ENCODE measurements around the gene PPP1R18.

Gene PPP1R18

DNA sequence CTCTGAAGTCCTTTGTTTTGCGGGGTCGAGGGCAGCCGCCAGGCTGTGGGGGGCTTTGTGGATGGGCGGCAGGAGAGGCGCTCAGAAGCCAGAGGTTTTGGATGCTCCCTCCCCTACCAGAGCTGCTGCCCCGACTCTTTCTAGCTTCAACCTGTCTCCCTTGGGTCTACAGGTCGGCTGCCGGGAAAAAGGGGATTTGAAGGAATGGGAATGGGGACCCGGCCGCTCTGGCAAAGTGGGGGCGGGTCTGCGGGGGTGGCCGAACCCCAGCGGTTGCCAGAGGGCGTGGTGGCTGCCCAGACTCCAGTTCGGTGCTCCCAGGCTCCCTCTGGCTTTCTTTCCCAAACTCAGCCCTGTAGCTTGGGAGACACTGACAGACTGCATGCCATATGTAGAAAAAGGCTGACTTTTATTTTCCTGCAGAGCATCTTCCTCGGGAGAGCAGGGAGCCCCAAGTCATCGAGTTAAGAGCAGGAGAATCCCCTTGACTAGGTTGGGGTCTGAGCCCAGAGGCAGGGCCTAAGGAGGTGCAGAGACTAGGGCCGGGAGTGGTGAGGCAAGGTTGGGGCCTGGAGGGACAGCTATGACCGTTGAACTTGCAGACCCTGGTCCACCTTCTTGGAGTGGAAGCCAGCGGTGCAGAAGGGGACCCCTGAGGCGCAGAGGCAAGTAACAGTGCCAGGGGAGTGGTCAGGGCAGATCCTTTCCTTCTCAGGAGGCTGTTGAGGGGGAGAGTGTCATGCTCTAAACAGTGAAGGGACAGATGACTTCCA is 1.4 kb upstream of the PPP1R18 start:
- peaks cover under 1% of the 10 kb centered on the region for H3K36me3 ChIP-seq (ENCODE audit: control insufficient read depth, insufficient read depth, low read length)
- H3K4me2 ChIP-seq (ENCODE audit: low read length) = peak overlapping the region; percentile 53
- peaks cover 24% of the 10 kb centered on the region for H3K79me1 ChIP-seq (ENCODE audit: low read length)
- no CpG with 5 or more reads among the region's 22 CpGs for WGBS (ENCODE audit: extremely low coverage, insufficient coverage, low lambda C conversion rate)
- H2BK15ac ChIP-seq (replicated peaks; ENCODE audit: low read depth) = no peak overlapping the region
- no peak overlapping the region for H2AK5ac ChIP-seq (ENCODE audit: low read length)
- no peak overlapping the region for H4K8ac ChIP-seq (ENCODE audit: low read depth, low read length)
- H3K79me2 ChIP-seq (ENCODE audit: control insufficient read depth, insufficient read depth, low read length) = peaks cover 36% of the 10 kb centered on the region
- peaks cover 23% of the 10 kb centered on the region for H3K4me1 ChIP-seq (ENCODE audit: control insufficient read depth, low read depth, low read length)
- H3K9ac ChIP-seq (ENCODE audit: low read length) = peak overlapping the region; percentile 83
- H3K4ac ChIP-seq (ENCODE audit: low read depth, low read length) = peak overlapping the region; percentile 74
- no peak overlapping the region for H2BK120ac ChIP-seq (ENCODE audit: low read depth, low read length)
- no peaks in the 10 kb centered on the region for H3K27me3 ChIP-seq (ENCODE audit: insufficient read depth, low read length, poor library complexity)
- DNase-seq = peak; percentile 58
- H2BK5ac ChIP-seq (ENCODE audit: low read length) = no peak overlapping the region
- peak overlapping the region; percentile 53 for H3K27ac ChIP-seq (ENCODE audit: low read depth, low read length)
- H3K18ac ChIP-seq (ENCODE audit: low read length) = peak overlapping the region; percentile 63
- no peak overlapping the region for H4K5ac ChIP-seq (ENCODE audit: low read length)
- H3K23ac ChIP-seq (ENCODE audit: low read length) = peak overlapping the region; percentile 69
- H3K4me3 ChIP-seq (ENCODE audit: low read length) = peak overlapping the region; percentile 68
- H3K56ac ChIP-seq (ENCODE audit: low read length) = peak overlapping the region; percentile 95

DNA sequence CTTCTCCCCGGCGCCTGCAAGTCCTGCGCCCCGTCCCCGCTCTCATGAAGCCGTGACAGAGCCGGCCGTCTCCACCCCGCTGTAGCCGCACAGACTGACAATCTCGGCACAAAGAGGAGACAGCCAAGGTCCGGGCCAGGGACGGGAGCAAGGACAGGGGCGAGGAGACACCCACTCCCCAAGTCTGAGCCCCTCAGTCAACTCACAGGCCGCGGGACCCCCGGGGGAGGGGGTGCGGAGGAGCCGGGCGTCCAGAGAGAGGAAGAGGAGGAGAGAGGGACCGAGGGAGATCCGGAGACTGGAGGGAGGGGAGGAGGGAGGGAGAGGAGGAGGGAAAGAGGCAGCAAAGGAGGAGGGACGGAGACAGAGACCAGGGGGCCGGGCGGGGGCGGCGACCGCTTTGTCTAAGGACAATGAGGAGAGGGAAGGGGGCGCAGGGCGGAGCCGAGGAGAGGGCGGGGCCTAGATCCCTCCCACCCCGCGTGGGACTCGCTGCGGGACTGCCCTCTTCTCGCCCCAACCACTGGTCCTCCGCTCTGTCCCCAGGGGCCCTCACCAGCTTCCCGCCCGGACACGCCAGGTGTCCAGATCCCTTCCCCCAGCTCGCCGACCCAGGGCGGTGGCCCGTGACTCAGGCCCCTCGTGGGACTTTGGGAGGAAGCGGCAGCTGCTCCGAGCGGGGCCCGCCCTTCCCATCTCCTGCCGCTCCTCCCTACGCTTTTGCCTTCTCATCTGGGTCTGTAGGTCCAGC is 638 bp upstream of the PPP1R18 start:
- H4K8ac ChIP-seq (ENCODE audit: low read depth, low read length) = no peak overlapping the region
- H3K27me3 ChIP-seq (ENCODE audit: insufficient read depth, low read length, poor library complexity) = no peaks in the 10 kb centered on the region
- peak overlapping the region; percentile 100 for H3K56ac ChIP-seq (ENCODE audit: low read length)
- no CpG with 5 or more reads among the region's 52 CpGs for WGBS (ENCODE audit: extremely low coverage, insufficient coverage, low lambda C conversion rate)
- peaks cover 26% of the 10 kb centered on the region for H3K79me1 ChIP-seq (ENCODE audit: low read length)
- peaks cover 43% of the 10 kb centered on the region for H3K79me2 ChIP-seq (ENCODE audit: control insufficient read depth, insufficient read depth, low read length)
- H3K4me1 ChIP-seq (ENCODE audit: control insufficient read depth, low read depth, low read length) = peaks cover 26% of the 10 kb centered on the region
- peak overlapping the region; percentile 69 for H2BK5ac ChIP-seq (ENCODE audit: low read length)
- peaks cover 2% of the 10 kb centered on the region for H3K36me3 ChIP-seq (ENCODE audit: control insufficient read depth, insufficient read depth, low read length)
- H3K27ac ChIP-seq (ENCODE audit: low read depth, low read length) = peak overlapping the region; percentile 87
- H3K18ac ChIP-seq (ENCODE audit: low read length) = peak overlapping the region; percentile 63
- no peak overlapping the region for H2BK120ac ChIP-seq (ENCODE audit: low read depth, low read length)
- peak overlapping the region; percentile 72 for H3K23ac ChIP-seq (ENCODE audit: low read length)
- H3K4me2 ChIP-seq (ENCODE audit: low read length) = peak overlapping the region; percentile 59
- H4K5ac ChIP-seq (ENCODE audit: low read length) = no peak overlapping the region
- peak overlapping the region; percentile 74 for H3K4ac ChIP-seq (ENCODE audit: low read depth, low read length)
- H2AK5ac ChIP-seq (ENCODE audit: low read length) = no peak overlapping the region
- H2BK15ac ChIP-seq (replicated peaks; ENCODE audit: low read depth) = no peak overlapping the region
- H3K4me3 ChIP-seq (ENCODE audit: low read length) = peak overlapping the region; percentile 84
- peak; percentile 95 for DNase-seq
- H3K9ac ChIP-seq (ENCODE audit: low read length) = peak overlapping the region; percentile 93

DNA sequence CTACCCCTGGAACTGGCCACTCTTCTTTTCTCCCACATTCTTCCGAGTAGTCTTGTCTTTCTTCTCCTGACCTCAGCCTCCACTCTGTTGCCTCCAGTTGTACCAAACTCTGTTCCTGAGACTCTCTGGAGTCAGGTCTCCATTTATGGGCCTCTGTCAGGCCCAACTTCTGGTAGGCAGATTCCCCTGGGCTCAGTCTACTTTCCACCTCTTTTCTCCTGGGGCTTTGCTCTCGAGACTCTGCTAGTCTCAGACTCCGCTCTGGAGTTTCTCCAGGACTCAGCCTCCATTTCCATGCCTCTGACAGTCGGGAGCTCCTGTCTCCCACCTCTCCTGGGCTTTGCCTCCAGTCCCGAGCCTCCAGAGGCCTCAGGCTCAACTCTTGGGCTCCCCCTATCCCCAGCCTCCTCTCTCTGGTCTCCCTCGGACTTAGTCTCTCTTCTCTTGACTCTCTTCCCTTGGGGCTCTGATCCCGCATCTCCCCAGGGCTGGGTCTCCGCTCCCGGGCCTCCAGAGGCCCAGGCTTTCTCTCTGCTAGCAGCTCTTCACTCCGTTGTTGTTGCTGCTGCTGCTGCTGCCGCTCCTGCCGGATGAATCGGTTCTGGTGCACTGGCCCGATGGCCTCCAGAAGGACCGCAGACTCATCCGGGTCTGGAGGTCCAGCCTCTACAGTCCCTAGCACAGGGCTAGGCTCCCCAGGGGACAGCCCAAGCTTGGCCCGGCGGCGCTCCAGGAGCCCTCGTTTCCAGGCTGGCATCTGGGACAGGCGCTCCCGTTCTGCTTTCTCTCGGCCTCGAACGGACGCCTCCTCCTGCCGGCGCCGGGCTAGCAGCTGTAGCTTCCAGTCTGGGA is 1.1 kb downstream of the PPP1R18 start:
- H3K4me1 ChIP-seq (ENCODE audit: control insufficient read depth, low read depth, low read length) = peaks cover 26% of the 10 kb centered on the region
- H2BK5ac ChIP-seq (ENCODE audit: low read length) = peak overlapping the region; percentile 29
- H3K27me3 ChIP-seq (ENCODE audit: insufficient read depth, low read length, poor library complexity) = no peaks in the 10 kb centered on the region
- peaks cover 29% of the 10 kb centered on the region for H3K79me1 ChIP-seq (ENCODE audit: low read length)
- H2BK15ac ChIP-seq (replicated peaks; ENCODE audit: low read depth) = no peak overlapping the region
- WGBS (ENCODE audit: extremely low coverage, insufficient coverage, low lambda C conversion rate) = no CpG with 5 or more reads among the region's 29 CpGs
- no peak overlapping the region for H4K8ac ChIP-seq (ENCODE audit: low read depth, low read length)
- H3K56ac ChIP-seq (ENCODE audit: low read length) = peak overlapping the region; percentile 100
- H3K9ac ChIP-seq (ENCODE audit: low read length) = peak overlapping the region; percentile 99
- peak overlapping the region; percentile 3 for H3K18ac ChIP-seq (ENCODE audit: low read length)
- DNase-seq = peak; percentile 49
- H3K27ac ChIP-seq (ENCODE audit: low read depth, low read length) = peak overlapping the region; percentile 34
- H2BK120ac ChIP-seq (ENCODE audit: low read depth, low read length) = no peak overlapping the region
- H2AK5ac ChIP-seq (ENCODE audit: low read length) = peak overlapping the region; percentile 88
- peak overlapping the region; percentile 50 for H3K4ac ChIP-seq (ENCODE audit: low read depth, low read length)
- peak overlapping the region; percentile 93 for H3K4me2 ChIP-seq (ENCODE audit: low read length)
- peak overlapping the region; percentile 80 for H3K4me3 ChIP-seq (ENCODE audit: low read length)
- no peak overlapping the region for H4K5ac ChIP-seq (ENCODE audit: low read length)
- H3K79me2 ChIP-seq (ENCODE audit: control insufficient read depth, insufficient read depth, low read length) = peaks cover 53% of the 10 kb centered on the region
- peak overlapping the region; percentile 71 for H3K23ac ChIP-seq (ENCODE audit: low read length)
- peaks cover 4% of the 10 kb centered on the region for H3K36me3 ChIP-seq (ENCODE audit: control insufficient read depth, insufficient read depth, low read length)

DNA sequence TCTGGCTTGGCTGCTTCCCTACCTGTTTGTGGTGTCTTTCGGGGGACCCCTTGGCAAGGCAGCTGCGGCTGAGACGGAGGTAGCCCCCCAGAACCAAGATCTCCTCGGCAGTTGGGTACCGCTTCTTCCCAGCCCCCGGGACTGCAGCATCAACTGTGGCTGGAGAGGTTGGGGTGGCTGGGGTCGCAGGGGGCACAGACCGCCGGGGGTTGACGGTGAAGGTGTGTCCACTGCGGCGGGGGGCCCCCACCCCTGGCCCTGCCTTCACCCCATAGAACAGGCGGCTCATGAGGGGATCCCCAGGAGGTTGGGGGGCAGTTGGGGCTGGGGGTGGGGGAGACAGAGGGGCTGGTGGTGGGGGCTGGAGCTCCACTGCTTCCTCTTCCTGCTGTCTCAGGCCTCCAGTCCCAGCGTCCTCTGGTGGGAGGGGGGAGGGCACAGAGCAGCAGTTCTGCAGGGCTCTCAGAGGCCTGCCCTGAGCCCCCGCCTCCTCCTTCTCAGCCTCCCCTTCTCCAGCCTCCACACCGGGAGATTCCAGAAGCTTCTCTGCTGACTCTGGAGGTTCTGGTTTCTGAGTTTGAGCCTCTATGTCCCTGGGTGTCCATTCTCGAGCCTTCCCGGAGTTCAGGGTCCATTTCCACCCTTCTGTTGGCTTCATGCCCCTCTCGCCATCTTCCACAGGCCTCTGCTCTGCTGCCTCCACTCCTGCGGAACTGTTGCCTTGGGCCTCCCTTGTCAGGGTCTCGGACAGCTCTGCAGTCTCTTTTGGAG is 1.9 kb downstream of the PPP1R18 start:
- Histone ChIP-seq H3K79me2 (ENCODE audit: control insufficient read depth, insufficient read depth, low read length) (peaks cover 57% of the 10 kb centered on the region), H3K27me3 (ENCODE audit: insufficient read depth, low read length, poor library complexity) (no peaks in the 10 kb centered on the region), H3K4me2 (ENCODE audit: low read length) (peak overlapping the region; percentile 71), H3K18ac (ENCODE audit: low read length) (peak overlapping the region; percentile 43), H2BK120ac (ENCODE audit: low read depth, low read length) (no peak overlapping the region), H4K8ac (ENCODE audit: low read depth, low read length) (no peak overlapping the region), H3K23ac (ENCODE audit: low read length) (no peak overlapping the region), H3K4me3 (ENCODE audit: low read length) (peak overlapping the region; percentile 7), H3K36me3 (ENCODE audit: control insufficient read depth, insufficient read depth, low read length) (peaks cover 4% of the 10 kb centered on the region), H2BK5ac (ENCODE audit: low read length) (peak overlapping the region; percentile 15), H3K9ac (ENCODE audit: low read length) (peak overlapping the region; percentile 99), H3K79me1 (ENCODE audit: low read length) (peaks cover 29% of the 10 kb centered on the region), H2AK5ac (ENCODE audit: low read length) (peak overlapping the region; percentile 62), H2BK15ac (replicated peaks; ENCODE audit: low read depth) (no peak overlapping the region), H3K4me1 (ENCODE audit: control insufficient read depth, low read depth, low read length) (peaks cover 21% of the 10 kb centered on the region), H3K4ac (ENCODE audit: low read depth, low read length) (peak overlapping the region; percentile 50), H3K56ac (ENCODE audit: low read length) (peak overlapping the region; percentile 100), H3K27ac (ENCODE audit: low read depth, low read length) (peak overlapping the region; percentile 34), H4K5ac (ENCODE audit: low read length) (no peak overlapping the region)
- no CpG with 5 or more reads among the region's 21 CpGs for WGBS (ENCODE audit: extremely low coverage, insufficient coverage, low lambda C conversion rate)
- DNase-seq = peak; percentile 38

DNA sequence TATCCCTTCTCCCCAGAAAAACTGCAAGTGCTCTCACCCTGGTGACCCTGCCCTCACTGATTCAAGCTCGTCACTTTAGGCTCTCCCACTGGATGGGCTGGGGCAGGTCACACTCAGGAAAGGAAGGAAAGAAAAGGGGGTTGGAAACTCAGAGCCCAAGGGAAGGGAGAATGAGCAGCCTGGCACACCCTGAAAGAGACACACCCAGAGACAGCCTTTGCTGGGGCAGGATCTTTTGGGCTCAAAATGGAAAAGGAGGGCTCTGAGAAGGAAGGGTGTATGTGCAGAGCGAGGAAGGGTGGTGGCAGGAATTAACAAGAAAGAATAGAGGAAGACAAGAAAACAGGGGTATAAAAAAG is 2.5 kb downstream of the PPP1R18 start:
- Histone ChIP-seq H3K27ac (ENCODE audit: low read depth, low read length) (peak overlapping the region; percentile 2), H3K4me1 (ENCODE audit: control insufficient read depth, low read depth, low read length) (peaks cover 21% of the 10 kb centered on the region), H2BK15ac (replicated peaks; ENCODE audit: low read depth) (no peak overlapping the region), H3K79me2 (ENCODE audit: control insufficient read depth, insufficient read depth, low read length) (peaks cover 56% of the 10 kb centered on the region), H2AK5ac (ENCODE audit: low read length) (no peak overlapping the region), H3K4me3 (ENCODE audit: low read length) (peak overlapping the region; percentile 7), H3K36me3 (ENCODE audit: control insufficient read depth, insufficient read depth, low read length) (peaks cover 4% of the 10 kb centered on the region), H3K4me2 (ENCODE audit: low read length) (peak overlapping the region; percentile 57), H3K56ac (ENCODE audit: low read length) (peak overlapping the region; percentile 77), H3K27me3 (ENCODE audit: insufficient read depth, low read length, poor library complexity) (no peaks in the 10 kb centered on the region), H3K23ac (ENCODE audit: low read length) (no peak overlapping the region), H3K9ac (ENCODE audit: low read length) (peak overlapping the region; percentile 66), H3K18ac (ENCODE audit: low read length) (peak overlapping the region; percentile 43), H4K5ac (ENCODE audit: low read length) (no peak overlapping the region), H3K79me1 (ENCODE audit: low read length) (peaks cover 29% of the 10 kb centered on the region), H3K4ac (ENCODE audit: low read depth, low read length) (no peak overlapping the region), H2BK120ac (ENCODE audit: low read depth, low read length) (no peak overlapping the region), H2BK5ac (ENCODE audit: low read length) (no peak overlapping the region), H4K8ac (ENCODE audit: low read depth, low read length) (no peak overlapping the region)
- no CpG with 5 or more reads among the region's 2 CpGs for WGBS (ENCODE audit: extremely low coverage, insufficient coverage, low lambda C conversion rate)
- no peak for DNase-seq

Data from mesendoderm (in vitro differentiated cells).